Activated naive CD4-positive, alpha-beta T cell treated with anti-CD3 and anti-CD28 coated beads, Interleukin-2, amount 50 U/mL, for 16 hours (primary cell): Measurements from ENCODE around the gene MICU2.
"Not testable (repeated sequence)": the region's sequence is repeated elsewhere in the genome, so short reads cannot be mapped to it uniquely, and the experiment has no call there.

Experiments
- DNase-seq: peaks from one replicate; pipeline ENCODE4 v3.0.0-alpha.2; 2020

The MICU2 gene

DNA sequence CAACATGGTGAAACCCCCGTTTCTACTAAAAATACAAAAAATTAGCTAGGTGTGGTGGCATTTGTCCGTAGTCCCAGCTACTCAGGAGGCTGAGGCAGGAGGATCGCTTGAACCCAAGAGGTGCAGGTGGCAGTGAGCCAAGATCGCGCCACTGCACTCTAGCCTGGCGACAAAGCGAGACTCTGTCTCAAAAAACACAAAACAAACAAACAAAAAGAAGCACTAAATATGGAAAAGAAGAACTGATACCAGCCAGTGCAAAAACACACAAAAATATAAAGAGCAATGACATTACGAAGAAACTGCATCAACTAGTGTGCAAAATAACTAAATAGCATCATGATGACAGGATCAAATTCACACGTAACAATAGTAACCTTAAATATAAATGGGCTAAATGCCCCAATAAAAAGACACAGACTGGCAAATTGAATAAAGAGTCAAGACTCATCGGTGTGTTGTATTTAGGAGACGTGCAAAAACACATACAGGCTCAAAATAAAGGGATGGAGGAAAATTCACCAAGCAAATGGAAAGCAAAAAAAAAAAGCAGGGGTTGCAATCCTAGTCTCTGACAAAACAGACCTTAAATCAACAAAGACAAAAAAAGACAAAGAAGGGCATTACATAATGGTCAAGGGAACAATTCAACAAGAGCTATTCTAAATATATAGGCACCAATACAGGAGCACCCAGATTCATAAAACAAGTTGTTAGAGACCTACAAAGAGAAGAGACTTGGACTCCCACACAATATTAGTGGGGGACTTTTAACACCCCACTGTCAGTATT, 13.1 kb downstream of the MICU2 start:
- not testable (repeated sequence) for DNase-seq

DNA sequence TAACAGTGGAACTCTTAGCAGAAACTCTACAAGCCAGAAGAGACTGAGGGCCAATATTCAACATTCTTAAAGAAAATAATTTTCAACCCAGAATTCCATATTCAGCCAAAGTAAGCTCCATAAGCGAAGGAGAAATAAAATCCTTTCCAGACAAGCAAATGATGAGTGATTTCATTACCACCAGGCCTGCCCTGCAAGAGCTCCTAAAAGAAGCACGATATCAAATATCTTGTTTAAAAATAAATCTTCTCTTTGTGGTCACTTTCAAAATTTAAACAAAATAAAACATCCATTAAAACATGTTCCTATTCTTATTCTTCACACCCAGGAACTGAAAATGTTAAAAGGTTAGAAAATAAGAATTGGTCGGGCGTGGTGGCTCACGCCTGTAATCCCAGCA, 13.7 kb downstream of the MICU2 start:
- no peak for DNase-seq

DNA sequence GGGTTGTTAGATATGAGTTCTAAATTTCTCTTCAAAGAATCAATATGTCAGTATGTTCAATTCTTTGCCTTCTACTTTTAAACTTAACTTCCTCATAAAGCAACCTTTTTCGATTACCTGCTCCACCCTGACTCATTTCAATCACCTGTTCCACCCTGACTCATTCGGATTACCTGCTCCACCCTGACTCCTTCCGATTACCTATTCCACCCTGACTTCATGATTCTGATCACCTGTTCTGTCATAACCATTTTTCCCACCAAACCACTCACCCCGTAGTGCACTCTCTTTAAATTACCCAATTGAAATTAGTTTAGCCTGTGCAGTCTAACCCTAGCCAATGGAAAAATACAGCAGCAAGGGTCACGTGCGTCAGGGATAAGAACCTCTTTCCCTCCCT, 14.5 kb downstream of the MICU2 start:
- DNase-seq = not testable (repeated sequence)

DNA sequence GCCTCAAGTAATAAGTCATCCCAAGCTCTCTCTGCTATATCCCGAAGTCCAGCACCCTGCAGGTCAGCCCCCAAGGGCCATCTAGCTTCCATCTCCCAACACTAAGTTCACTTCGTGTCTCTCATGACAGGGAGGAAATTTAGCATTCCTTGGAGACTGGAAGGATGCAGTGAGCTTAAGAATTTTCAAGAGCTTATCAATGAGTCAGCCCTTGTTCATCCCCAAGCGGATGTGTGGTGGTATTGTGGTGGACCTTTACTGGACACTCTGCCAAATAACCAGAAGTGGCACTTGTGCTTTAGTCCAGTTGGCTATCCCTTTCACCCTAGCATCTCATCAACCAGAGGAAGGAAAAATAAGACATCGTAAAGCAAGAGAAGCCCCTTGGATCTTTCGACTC, 15.6 kb downstream of the MICU2 start:
- DNase-seq = not testable (repeated sequence)

DNA sequence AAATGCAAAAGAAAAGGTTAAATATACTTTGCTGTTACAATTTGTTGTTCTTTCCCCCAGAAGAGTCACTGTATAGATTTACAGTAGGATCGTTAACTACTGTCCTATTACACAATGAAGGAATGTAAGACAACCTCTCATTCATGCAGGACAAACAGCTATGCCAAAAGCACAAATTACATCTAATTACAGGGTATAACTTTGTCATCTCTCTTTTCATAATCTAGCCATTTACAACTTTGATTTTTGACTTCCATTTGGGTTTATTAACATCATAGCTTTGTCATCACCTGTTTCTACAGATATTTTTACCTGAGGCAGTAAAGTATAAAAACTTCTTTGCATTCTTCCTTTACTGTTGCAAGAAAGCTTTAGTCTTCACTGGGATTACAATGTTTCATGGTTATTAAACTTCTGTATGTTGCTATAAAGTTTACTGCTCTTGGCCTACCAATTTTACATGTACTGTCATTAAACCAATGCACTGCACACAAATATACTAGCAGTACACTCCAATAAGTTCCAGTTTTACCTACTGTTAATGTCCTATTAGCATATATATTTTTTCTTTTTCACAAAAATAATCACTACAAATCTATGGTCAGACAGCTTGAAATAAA, 18.9 kb downstream of the MICU2 start:
- no peak for DNase-seq

DNA sequence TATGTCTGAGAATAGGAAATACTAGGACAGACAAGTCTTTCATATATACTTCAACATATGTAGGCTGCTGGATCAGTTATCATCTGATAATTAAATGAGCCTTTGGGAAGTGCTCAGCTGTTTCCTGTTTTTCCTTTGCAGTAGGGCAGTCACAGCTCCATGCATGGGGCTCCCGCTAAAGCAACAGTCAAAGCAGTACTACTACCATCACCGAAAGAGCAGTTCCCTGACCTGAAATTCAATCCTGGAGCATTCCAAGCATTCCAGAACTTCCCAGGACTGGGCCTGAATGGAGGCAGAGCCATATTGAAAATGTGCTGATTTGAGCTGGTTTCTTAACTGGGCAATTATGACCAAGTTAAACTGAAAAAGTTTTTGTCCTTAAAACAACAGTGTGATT, 20.5 kb downstream of the MICU2 start:
- DNase-seq = no peak

DNA sequence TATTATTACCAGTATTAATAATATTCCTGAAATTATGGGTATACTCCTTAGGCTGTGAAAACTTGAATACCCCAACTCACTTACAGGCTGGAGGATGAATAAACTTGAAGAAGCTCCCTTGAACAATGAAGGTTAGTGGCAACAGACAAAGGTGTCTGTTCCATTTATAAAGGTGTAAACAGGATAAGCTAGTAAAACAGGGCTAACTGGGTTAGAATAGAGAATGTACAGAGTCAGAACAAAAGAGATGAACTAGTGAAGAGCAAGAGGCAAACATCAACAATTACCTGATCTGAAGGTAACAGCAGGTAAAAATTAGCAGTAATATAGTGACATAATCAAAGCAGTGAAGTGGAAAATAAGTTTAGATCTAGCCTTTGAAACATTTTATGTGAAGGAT, 23.2 kb downstream of the MICU2 start:
- DNase-seq = no peak

DNA sequence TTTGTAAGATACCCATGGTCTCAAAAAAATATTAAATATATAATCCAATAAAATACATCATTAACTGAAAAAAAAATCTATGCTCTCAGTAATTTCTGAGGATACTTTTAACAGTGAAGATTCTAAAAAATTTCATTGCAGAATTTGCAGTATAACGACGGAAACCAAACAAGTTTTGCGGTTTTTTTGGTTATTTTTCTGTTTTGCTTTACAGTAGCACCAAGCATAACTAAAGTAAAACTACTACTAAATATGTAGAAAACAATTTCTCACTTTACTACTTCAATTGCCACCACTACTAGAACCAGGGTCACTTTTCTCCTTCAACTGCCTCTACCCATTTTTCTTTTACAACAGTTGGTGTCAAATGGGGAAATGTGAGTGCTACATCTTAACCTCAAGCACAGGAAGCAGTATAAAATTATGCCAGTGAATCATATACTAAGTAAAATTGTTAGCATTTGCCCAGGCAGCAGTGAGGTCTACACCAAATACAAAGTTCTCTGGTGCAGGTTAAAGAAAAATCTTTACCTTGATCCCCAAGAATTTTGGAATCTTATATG, 24.1 kb downstream of the MICU2 start:
- no peak for DNase-seq

DNA sequence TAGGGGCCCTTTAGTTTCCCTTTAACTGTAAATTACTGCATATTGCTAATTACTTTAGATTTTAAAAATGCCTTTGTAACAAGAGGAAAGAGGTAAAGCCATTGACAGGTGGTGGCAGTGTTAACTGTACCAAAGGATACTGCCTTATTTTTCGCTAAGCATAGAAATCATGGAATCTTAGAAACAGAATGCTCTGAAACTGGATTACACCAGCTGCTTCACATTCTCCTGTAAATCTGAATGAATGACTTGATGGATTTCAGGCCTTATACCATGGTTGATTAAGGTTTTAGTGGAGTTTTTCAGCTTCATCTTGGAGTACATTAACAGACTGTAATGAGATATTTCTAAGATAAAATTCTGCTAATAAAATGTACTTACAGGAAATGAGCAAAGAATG, 25.2 kb downstream of the MICU2 start:
- no peak for DNase-seq

DNA sequence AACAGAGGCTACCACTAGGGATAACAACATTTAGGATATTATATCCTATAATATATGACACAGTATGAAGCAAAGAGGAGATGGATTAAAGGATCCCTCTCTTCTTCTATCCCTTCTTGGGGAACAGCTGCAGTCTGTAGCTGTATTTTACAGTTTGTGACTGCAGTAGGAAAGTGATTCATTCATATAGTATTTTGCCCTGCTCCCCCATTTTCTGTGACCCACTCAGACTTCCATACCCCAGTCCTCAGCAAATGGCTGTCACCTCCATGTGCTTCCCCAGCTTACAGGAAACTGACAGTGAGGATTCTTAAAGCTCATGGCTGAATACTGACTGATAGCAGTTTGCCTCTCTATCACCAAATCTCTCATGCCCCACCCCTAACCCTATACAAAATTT, 27.5 kb downstream of the MICU2 start:
- no peak for DNase-seq

DNA sequence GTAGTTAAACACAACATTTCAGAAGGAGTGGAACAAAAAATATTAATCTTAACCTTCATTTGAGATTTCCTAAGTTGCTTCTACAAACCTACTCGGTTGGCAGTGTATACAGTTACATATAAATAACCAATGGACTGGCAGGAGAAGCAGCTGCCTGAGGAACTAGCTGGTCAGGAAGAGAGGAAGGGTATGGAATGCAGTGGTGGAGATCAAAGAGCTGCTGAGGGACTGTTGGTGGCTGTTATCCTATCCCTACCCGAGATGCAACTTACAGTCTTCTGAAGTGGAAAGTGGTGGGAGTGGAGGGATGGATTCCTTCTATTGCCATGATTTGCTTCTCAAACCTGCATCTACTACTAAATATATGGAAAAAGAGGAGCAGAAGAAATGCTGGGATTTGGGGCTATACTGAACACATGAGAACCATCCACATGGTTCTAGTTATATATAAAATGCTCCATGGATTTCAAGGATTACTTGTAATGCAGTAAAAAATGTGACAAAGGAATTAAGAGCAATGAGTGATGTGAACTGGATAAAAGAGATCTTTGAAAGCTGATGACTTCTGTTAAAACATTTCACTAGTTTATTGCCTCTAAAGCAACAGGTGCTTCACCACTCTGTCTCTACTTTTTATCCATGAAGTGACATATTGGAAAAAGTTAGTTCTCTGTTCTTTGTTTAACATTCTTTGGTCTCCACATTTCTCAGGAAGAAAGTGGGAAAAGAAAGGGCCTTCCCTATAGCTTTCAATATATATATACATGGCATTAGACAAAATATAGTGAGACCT, 29.9 kb downstream of the MICU2 start:
- DNase-seq = no peak

DNA sequence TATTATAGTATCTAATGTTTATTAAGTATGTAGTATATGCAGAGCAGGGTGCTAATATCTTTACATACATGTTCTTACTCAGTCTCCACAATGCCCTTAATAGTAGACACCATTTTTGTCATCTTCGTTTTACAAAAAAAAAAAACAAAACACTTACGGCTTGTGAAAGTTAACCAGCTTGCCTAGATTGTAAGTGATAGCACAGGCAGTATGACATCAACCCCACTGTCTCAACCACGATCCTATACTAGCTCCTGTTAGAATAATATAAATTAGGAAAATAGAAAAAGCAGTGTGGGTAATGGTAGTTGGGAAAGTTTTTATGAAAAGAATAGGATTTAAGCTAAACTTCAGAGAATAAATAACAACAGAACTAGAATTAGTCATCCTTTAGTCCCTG, 34.3 kb downstream of the MICU2 start:
- DNase-seq = no peak

DNA sequence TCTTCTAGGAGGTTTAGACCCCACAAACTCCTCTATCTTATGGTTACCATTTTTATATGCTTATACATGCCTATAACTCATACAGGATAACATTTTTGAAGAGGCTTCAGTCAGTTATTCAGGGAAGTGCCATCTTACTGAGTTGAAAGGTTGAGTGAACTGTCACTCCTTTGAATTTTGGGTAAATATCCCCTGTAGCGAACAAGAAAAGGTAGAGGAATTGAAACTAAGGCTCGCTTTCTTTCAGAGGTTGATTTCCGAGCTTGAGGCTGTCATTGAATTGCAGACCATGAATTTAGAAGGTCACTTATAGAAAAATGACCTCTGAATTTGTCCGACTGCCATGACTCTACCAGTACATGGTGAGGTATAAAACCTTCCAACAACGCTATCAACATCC, 35.1 kb downstream of the MICU2 start:
- no peak for DNase-seq

DNA sequence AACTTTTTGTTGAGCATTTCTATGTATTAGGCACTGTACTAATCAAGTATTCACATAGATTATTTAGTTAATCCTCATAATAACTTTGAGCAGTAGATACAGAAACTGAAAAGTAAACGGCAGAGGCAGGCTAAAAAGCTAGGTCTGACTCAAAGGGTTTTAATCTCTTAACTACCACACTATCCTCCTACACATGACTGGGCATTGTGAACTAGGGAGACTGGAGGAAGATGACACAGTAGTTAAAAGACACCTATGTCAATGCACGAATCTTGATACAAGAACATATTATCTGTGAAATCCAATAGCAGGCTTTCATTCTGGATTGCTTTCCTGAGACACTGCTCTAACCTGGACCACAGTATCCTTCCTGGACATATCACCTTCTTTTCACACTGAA, 36.3 kb downstream of the MICU2 start:
- DNase-seq = no peak

DNA sequence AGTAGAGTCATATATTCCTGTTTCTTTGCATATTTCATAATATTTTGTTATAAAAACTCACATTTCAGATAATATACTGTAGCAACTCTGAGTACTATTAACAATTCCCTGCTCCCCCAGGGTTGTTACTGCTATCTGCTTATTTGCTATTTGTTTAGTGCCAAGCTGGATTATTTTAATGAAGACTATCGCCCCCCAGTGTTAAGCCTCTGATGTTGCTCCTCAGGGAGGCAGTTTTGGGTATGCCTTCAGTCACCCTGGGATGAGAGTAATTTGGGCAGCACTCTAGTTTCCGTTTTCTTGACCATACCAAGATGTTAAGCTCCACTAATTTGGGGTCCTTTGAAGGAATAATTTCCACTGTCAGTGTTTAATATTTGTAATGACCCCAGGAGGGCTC, 46.0 kb downstream of the MICU2 start:
- no peak for DNase-seq

DNA sequence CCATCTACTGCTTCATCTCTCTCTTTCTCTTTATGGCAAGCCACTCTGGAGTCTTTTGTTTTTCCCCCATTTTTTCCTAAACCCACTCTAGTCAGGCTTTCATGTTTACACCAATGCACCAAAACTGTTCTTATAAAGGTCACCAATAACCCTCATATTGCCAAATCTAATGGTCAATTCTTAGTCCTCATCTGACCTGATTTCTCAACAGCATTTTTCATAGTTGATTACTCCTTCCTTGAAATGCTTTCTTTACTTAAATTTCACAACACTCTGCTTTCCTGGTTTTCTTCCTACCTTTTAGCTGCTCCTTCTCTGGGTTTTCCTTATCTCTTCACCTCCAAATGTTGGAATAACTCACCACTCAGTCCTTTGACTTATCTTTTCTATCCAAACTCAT, 47.9 kb downstream of the MICU2 start:
- DNase-seq = no peak

DNA sequence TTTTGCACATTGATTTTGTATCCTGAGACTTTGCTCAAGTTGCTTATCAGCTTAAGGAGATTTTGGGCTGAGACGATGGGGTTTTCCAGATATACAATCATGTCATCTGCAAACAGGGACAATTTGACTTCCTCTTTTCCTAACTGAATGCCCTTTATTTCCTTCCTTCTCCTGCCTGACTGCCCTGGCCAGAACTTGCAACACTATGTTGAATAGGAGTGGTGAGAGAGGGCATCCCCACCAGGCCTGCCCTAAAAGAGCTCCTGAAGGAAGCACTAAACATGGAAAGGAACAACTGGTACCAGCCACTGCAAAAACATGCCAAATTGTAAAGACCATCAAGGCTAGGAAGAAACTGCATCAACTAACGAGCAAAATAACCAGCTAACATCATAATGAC, 50.7 kb downstream of the MICU2 start:
- DNase-seq = not testable (repeated sequence)

DNA sequence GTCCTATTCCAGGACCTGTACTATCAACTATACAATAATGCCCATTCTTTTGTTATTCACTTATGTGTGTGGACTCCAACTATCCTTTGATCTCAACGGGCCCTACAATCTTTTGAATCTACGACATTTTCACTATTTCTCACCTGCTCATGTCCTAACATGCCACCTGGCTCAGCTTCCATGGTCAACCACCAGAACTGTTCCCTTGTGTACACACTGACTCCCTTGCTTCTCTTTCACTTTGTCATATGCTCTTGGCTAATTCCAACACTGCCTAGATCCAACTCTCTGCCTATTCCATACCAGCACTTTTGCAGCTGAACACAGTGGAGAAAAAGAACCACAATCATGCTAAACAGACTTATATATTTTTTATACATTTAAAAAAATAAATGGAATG, 53.1 kb downstream of the MICU2 start:
- DNase-seq = no peak

DNA sequence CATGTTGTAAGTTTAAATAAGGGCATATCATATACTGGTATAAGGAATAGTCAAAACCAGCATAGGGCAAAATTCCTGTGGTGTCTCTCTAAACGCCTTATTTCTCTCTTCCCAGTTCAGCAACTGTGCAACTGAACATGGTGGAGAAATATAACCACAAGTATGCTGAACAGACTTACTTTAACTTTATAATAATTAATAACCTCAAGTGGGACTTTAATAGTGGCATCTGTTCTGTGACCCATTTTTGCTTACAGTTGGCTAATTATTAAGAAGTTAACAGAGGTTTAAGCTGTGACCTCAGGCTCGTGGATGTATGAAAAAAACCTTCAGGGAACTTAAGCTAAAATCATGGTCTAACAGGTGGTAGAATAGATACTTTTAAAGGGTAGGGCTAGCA, 54.3 kb downstream of the MICU2 start:
- no peak for DNase-seq

DNA sequence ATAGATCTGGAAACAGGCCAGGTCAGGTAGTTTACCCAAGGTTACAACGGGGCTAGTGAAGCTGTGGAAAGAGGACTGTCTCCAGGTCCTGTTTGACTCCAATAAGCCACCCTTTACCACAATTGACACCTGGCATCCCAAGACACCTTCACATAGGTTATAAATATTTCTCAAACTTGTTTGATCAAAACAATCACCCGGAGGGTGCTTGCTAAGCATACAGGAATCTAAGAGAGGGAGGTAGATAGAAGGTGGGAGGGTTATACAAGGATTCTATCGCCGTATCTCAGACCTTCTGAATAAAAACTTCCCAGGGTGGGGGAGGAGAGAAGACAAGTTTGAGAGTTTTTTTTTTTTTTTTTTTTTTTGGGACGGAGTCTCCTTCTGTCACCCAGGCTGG, 55.4 kb downstream of the MICU2 start:
- no peak for DNase-seq

DNA sequence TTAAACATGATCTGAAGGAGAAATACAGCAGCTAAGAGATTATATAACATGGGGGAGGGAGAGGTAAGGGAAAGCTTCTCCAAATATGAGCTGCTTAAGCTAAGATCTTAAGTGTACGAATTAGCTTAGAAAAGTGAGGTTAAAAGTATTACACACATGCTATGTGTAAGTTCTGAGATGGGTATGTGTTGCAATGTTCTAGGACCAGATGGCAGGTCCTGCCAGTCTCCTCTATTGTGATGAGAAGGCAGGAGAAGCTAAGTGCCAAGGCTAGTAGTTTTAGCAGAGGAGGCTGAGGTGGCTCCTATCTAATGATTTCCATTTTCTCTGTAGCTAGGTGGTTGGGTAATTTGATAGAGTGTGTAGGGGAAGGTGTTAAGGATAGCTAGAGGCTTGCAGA, 57.6 kb downstream of the MICU2 start:
- no peak for DNase-seq

DNA sequence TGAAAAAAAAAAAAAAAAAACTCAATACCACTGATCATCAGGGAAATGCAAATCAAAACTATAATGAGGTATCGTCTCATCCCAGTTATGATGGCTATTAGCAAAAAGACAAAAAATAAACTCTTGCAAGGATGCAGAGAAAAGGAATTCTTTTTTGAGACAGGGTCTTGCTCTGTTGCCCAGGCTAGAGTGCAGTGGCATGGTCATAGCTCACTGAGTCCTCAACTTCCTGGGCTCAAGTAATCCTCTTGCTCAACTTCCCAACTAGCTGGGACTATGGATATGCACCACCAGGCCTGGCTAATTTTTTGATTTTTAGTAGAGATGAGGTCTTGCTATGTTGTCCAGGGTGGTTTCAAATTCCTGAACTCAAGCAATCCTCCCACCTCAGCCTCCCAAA, 59.5 kb downstream of the MICU2 start:
- no peak for DNase-seq

DNA sequence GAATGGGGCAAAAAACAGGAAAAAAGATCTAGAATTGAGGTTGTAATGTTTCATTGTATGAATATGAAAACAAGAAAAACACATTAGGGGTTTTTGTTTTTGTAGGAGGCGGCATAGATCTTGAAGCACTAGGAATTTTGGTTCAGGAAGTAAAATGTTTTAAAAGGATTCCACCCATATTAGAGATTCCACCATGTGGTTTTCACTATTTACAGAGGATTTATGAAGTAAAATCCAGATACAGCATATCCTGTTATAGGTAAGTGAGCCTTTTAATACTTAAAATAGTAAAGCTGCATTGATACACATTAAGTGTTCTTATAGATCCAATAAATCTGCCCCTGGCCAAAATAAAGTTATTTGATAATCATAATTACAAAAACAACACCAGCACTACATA, 61.4 kb downstream of the MICU2 start:
- DNase-seq = no peak

DNA sequence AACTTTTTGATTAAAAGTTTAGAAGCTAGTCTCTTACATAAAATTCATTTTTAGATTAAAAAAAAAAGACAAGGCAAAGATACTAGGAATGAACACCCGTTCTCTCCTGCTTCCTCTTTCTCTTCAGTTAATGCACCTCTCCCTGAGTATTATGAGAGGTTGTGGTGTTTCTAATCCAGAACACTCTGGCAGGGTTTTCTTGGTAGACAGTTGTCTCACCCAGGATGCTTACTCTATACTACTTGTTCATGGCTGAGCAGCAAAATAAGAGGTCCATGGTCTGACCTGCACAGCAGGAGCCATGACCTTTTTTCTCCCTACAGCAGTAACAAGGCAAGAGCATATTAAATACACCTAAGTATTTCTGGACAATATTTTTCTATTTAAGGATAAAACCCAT, 62.0 kb downstream of the MICU2 start:
- no peak for DNase-seq
